ENCODE results near the gene NHSL1.

Gene NHSL1

DNA sequence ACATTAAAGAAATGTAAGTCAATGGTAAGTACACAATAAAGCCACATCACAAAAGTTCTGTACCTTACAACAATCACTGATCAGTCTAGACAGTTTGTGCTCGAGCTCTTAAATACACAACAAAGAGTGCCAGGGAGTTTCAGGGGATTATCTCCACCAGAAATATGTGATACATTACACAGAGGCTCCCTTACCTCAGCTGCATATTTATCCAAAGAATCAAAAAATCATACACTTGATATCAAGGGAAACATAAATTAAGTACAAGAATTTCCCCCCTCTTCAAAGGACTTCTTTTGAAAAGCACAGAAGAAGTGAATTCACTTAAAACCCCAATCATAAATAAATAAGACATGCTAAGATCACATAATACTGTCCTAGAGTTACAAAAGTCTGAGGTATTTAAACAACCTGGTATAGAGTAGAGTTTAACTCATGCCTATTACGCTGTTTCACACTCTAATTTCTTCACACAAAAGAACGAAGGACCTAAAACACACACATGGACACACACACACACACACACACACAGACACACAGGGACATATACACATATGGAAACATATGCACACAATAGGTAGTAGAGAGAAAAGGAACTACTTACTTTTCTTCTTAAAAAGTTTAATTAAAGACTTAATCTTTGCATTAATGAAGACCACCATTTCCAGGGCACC, 528 bp downstream of the NHSL1 start:
- no peak overlapping the region for H3K4me3 ChIP-seq (ENCODE audit: low read length)
- no peak overlapping the region for H3K27ac ChIP-seq (ENCODE audit: low read length)
- no peaks in the 10 kb centered on the region for H3K27me3 ChIP-seq (ENCODE audit: control insufficient read depth, insufficient read depth, low read length)
- no peak for DNase-seq (ENCODE audit: low read depth, low spot score)
- no peaks in the 10 kb centered on the region for H3K9me3 ChIP-seq (ENCODE audit: control insufficient read depth, insufficient read depth, low read length)
- no peaks in the 10 kb centered on the region for H3K36me3 ChIP-seq (ENCODE audit: control insufficient read depth, insufficient read depth, low read length)
- whole genome bisulfite sequencing (ENCODE audit: insufficient coverage, insufficient read length): no CpG with 5 or more reads among the region's 3 CpGs
- peaks cover 3% of the 10 kb centered on the region; the same call in 1 of the 2 replicates for H3K4me1 ChIP-seq (ENCODE audit: control insufficient read depth, insufficient read depth, low read length)

DNA sequence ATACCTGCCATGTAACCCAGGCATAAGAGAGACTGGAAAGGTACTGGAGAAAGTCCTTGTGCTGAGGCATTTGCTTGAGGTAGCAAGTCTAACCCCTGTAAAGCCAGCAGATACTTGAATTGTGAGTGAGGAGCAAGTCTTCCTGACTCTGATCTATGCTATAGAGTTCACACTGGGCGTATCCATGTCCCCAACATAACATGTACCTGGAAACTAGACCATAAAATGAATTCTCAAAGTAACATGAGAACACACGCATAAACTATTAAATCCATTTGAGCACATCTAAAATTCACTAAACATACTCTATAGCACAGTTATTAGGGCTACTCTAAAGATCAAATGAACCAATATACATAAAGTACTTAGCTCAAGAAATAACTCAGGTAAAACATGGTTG, 2.0 kb downstream of the NHSL1 start:
- no peak overlapping the region for H3K4me3 ChIP-seq (ENCODE audit: low read length)
- WGBS (ENCODE audit: insufficient coverage, insufficient read length): no CpG with 5 or more reads among the region's 2 CpGs

DNA sequence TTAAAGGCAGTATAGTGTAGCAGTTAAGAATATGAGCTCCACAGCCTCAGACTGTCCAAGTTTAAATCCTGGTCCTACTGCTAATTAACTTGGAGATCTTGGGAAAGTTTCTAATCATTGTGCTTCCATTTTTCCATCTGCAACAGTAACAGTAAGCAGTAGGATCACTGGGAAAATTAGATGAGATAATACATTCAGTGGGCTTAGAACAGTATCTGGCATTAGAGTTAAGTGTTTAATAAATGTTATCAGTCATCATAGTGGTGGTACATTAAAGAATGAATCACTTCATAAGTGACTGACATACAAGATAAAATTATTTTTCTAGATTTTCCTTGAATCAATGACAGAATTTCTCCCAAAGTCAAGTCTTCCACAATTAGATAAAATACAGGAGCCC, 5.0 kb downstream of the NHSL1 start:
- Histone ChIP-seq H3K4me3 (ENCODE audit: low read length) (no peak overlapping the region), H3K9me3 (ENCODE audit: control insufficient read depth, insufficient read depth, low read length) (no peaks in the 10 kb centered on the region), H3K27me3 (ENCODE audit: control insufficient read depth, insufficient read depth, low read length) (no peaks in the 10 kb centered on the region), H3K27ac (ENCODE audit: low read length) (no peak overlapping the region), H3K36me3 (ENCODE audit: control insufficient read depth, insufficient read depth, low read length) (no peaks in the 10 kb centered on the region), H3K4me1 (ENCODE audit: control insufficient read depth, insufficient read depth, low read length) (peaks cover 6% of the 10 kb centered on the region; the same call in 1 of the 2 replicates)
- DNase-seq (ENCODE audit: low read depth, low spot score): no peak

More for the DNA sequence above, 2.0 kb downstream of the NHSL1 start:
- Histone ChIP-seq H3K36me3 (ENCODE audit: control insufficient read depth, insufficient read depth, low read length) (no peaks in the 10 kb centered on the region), H3K27ac (ENCODE audit: low read length) (no peak overlapping the region), H3K9me3 (ENCODE audit: control insufficient read depth, insufficient read depth, low read length) (no peaks in the 10 kb centered on the region), H3K27me3 (ENCODE audit: control insufficient read depth, insufficient read depth, low read length) (no peaks in the 10 kb centered on the region), H3K4me1 (ENCODE audit: control insufficient read depth, insufficient read depth, low read length) (peaks cover 3% of the 10 kb centered on the region; the same call in 1 of the 2 replicates)
- no peak for DNase-seq (ENCODE audit: low read depth, low spot score)

DNA sequence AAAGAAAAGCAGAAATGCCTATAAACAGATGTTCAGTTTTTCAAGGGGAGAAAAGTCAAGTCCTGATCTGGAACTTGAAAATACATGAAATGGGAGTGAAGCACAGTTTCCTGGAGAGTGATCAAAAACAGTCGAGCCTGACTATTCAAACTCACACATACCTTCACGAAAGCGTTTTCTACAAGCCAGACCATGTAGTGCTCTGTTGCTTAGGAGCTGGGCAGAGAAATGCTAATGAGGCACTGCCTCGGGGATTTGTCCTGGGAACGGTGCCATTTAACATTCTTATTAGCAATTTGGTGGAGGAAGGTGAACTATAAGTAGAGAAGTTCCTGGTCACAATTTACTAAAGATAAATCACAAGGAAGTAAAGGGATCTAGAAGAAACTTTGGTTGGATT, 5.9 kb downstream of the NHSL1 start:
- WGBS (ENCODE audit: insufficient coverage, insufficient read length): no CpG with 5 or more reads among the region's 5 CpGs
- no peaks in the 10 kb centered on the region for H3K27me3 ChIP-seq (ENCODE audit: control insufficient read depth, insufficient read depth, low read length)
- no peaks in the 10 kb centered on the region for H3K9me3 ChIP-seq (ENCODE audit: control insufficient read depth, insufficient read depth, low read length)
- no peak overlapping the region for H3K27ac ChIP-seq (ENCODE audit: low read length)
- H3K4me3 ChIP-seq (ENCODE audit: low read length): no peak overlapping the region
- no peak for DNase-seq (ENCODE audit: low read depth, low spot score)
- H3K4me1 ChIP-seq (ENCODE audit: control insufficient read depth, insufficient read depth, low read length): peaks cover 6% of the 10 kb centered on the region; the same call in 1 of the 2 replicates
- no peaks in the 10 kb centered on the region for H3K36me3 ChIP-seq (ENCODE audit: control insufficient read depth, insufficient read depth, low read length)

DNA sequence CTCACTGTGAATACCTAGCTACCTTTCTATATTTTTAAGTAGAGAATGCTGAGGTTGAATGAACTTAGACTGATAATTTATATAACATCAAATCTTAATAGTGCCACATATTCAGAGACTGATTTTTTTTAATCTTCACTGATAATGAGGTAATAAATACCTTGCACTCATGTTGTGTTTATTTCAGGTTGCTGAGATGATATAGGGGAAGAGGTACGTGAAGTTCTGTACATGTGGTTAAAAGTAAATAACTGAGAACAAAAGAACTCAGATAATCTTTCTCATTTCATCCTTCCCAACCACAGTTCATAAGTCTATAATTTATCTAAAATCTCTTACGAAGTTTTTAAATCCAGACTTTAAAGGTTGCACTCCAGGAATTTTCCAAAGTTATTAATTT, 6.4 kb downstream of the NHSL1 start:
- no peaks in the 10 kb centered on the region for H3K36me3 ChIP-seq (ENCODE audit: control insufficient read depth, insufficient read depth, low read length)
- peaks cover 6% of the 10 kb centered on the region; the same call in 1 of the 2 replicates for H3K4me1 ChIP-seq (ENCODE audit: control insufficient read depth, insufficient read depth, low read length)
- no peak overlapping the region for H3K27ac ChIP-seq (ENCODE audit: low read length)
- no peaks in the 10 kb centered on the region for H3K9me3 ChIP-seq (ENCODE audit: control insufficient read depth, insufficient read depth, low read length)
- no peaks in the 10 kb centered on the region for H3K27me3 ChIP-seq (ENCODE audit: control insufficient read depth, insufficient read depth, low read length)
- WGBS (ENCODE audit: insufficient coverage, insufficient read length): no CpG with 5 or more reads among the region's 2 CpGs
- no peak for DNase-seq (ENCODE audit: low read depth, low spot score)
- no peak overlapping the region for H3K4me3 ChIP-seq (ENCODE audit: low read length)

DNA sequence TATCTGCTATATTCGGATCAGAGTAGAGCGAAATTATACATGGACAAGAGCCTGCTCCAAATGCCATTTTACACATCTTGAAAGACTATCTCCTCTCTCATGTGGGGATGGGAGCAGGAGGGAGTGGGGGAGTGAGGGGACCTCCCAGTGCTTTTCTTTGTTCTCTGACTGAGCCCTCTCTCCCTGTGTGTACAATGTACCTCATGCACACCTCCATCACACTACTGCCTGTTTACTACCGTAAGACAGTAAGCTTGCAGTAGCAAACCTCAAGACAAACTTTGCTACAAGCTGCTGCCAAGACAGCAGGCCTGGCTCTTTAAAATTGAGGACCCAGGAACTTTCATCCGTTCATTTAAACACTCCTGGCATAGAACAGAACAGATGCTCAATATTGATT, 7.2 kb downstream of the NHSL1 start:
- no CpG with 5 or more reads among the region's 4 CpGs for WGBS (ENCODE audit: insufficient coverage, insufficient read length)
- DNase-seq (ENCODE audit: low read depth, low spot score): no peak
- H3K27me3 ChIP-seq (ENCODE audit: control insufficient read depth, insufficient read depth, low read length): no peaks in the 10 kb centered on the region
- no peaks in the 10 kb centered on the region for H3K36me3 ChIP-seq (ENCODE audit: control insufficient read depth, insufficient read depth, low read length)
- no peak overlapping the region for H3K27ac ChIP-seq (ENCODE audit: low read length)
- peaks cover 4% of the 10 kb centered on the region; the same call in 1 of the 2 replicates for H3K4me1 ChIP-seq (ENCODE audit: control insufficient read depth, insufficient read depth, low read length)
- H3K9me3 ChIP-seq (ENCODE audit: control insufficient read depth, insufficient read depth, low read length): no peaks in the 10 kb centered on the region
- no peak overlapping the region for H3K4me3 ChIP-seq (ENCODE audit: low read length)

DNA sequence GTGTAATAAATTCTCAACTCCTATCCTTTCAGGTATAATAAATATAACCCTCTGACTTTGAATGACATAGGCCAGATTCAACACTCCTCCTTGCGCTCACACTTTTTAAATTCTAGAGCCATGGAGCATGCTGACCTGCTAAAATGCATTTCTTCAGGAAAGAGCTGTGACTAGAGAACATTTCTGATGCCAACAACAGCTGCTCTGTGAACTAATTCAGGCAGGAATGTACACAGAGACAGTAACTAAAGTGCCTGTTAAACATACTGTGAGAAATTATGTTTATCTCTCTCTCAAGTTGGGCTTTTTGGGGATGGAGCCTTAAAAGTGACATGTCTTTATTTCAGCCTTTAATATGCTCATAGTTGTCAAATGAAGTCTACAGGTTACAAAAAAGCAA, 8.3 kb downstream of the NHSL1 start:
- peaks cover 8% of the 10 kb centered on the region; the same call in 1 of the 2 replicates for H3K4me1 ChIP-seq (ENCODE audit: control insufficient read depth, insufficient read depth, low read length)
- no peak for DNase-seq (ENCODE audit: low read depth, low spot score)
- H3K4me3 ChIP-seq (ENCODE audit: low read length): no peak overlapping the region
- no peak overlapping the region for H3K27ac ChIP-seq (ENCODE audit: low read length)
- no peaks in the 10 kb centered on the region for H3K27me3 ChIP-seq (ENCODE audit: control insufficient read depth, insufficient read depth, low read length)
- H3K36me3 ChIP-seq (ENCODE audit: control insufficient read depth, insufficient read depth, low read length): no peaks in the 10 kb centered on the region
- WGBS (ENCODE audit: insufficient coverage, insufficient read length): no CpG with 5 or more reads among the region's 1 CpG
- no peaks in the 10 kb centered on the region for H3K9me3 ChIP-seq (ENCODE audit: control insufficient read depth, insufficient read depth, low read length)

DNA sequence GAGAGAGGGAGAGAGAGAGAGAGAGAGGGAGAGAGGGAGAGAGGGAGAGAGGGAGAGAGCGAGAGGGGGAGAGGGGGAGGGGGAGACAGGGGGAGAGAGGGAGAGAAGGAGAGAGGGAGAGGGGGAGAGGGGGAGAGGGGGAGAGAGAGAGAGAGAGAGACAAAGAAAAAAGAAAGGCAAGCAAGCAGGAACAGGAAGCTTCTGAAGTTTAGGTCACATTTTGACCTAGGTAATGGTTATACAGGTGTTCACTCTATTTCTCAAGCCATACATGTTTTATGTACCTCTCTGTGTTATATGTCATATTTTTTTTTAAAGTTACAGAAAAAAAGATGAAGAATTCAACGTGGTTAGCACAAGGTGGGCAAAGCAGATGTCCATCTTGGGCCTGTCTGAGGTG, 9.4 kb downstream of the NHSL1 start:
- no peaks in the 10 kb centered on the region for H3K27me3 ChIP-seq (ENCODE audit: control insufficient read depth, insufficient read depth, low read length)
- no peak overlapping the region for H3K27ac ChIP-seq (ENCODE audit: low read length)
- no peak overlapping the region for H3K4me3 ChIP-seq (ENCODE audit: low read length)
- no peaks in the 10 kb centered on the region for H3K36me3 ChIP-seq (ENCODE audit: control insufficient read depth, insufficient read depth, low read length)
- no CpG with 5 or more reads among the region's 2 CpGs for WGBS (ENCODE audit: insufficient coverage, insufficient read length)
- no peak for DNase-seq (ENCODE audit: low read depth, low spot score)
- no peaks in the 10 kb centered on the region for H3K9me3 ChIP-seq (ENCODE audit: control insufficient read depth, insufficient read depth, low read length)
- H3K4me1 ChIP-seq (ENCODE audit: control insufficient read depth, insufficient read depth, low read length): peaks cover 8% of the 10 kb centered on the region; the same call in 1 of the 2 replicates

DNA sequence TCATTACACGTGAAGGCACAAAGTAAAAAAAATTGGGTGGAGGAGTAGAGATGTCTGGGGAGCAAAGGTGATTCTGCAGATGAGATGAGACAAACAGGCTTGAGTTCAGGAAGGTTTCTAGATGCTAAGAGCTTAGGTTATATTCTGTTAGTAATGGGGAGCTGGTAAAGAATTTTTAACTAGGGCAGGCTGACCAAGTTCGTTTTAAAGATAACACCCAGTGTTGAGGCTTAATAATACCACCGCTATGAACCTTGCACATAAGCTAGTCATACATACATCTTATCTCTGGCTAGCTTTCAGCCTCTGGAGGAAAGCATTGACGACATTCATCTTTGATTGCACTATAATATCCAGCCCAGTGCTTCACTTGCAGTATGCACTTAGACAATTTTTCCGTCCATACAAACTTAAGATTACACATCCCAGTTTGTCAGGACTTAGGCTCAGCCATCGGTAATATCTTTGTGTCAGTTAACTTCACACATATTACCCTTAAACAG, 12.1 kb downstream of the NHSL1 start:
- H3K9me3 ChIP-seq (ENCODE audit: control insufficient read depth, insufficient read depth, low read length): no peaks in the 10 kb centered on the region
- no peak overlapping the region for H3K4me3 ChIP-seq (ENCODE audit: low read length)
- H3K36me3 ChIP-seq (ENCODE audit: control insufficient read depth, insufficient read depth, low read length): no peaks in the 10 kb centered on the region
- WGBS (ENCODE audit: insufficient coverage, insufficient read length): no CpG with 5 or more reads among the region's 6 CpGs
- no peaks in the 10 kb centered on the region for H3K27me3 ChIP-seq (ENCODE audit: control insufficient read depth, insufficient read depth, low read length)
- H3K4me1 ChIP-seq (ENCODE audit: control insufficient read depth, insufficient read depth, low read length): peaks cover 7% of the 10 kb centered on the region; the same call in 1 of the 2 replicates
- no peak overlapping the region for H3K27ac ChIP-seq (ENCODE audit: low read length)
- DNase-seq (ENCODE audit: low read depth, low spot score): no peak

DNA sequence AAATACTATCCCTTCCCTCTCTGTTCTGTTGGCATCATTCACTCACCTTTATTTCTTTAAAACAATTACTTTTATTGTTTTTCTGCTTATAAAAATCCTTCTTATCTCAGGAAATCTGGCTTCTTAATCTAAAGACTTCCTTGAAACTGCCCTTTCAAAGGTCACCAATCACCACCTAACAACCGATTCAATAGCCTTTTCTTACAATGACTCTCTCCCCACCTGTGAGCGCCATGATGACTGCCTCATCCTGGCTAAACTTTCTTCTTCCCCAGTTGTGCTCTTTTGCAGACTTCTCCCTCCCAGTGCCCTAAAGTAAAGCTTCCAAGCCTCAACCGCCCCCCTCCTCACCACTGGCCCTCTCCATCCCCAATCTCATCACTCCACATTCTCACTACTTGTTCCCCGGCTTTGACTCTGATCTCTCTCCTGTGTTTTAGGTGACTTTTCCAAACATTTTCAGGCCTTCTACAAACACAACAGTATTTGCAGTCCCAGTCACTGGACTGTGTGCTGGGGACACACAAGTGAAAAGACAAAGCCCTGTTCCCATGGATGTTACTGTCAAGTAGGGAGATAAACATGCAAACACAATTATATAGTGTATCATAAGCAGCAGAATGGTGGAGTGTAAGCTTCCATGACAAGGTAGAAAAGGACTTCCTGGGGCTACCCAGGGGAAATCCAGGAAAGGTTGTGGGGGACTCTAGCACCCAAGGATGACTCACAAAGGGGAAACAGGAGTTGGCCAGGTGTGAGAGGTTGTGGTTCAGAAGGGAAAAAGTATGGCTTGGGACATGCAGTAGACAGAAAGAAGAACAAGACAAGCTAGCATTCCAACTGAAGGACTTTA, 12.8 kb downstream of the NHSL1 start:
- no peak overlapping the region for H3K4me3 ChIP-seq (ENCODE audit: low read length)
- WGBS (ENCODE audit: insufficient coverage, insufficient read length): no CpG with 5 or more reads among the region's 4 CpGs
- peaks cover 6% of the 10 kb centered on the region; the same call in 1 of the 2 replicates for H3K4me1 ChIP-seq (ENCODE audit: control insufficient read depth, insufficient read depth, low read length)
- H3K27ac ChIP-seq (ENCODE audit: low read length): no peak overlapping the region
- DNase-seq (ENCODE audit: low read depth, low spot score): no peak
- no peaks in the 10 kb centered on the region for H3K27me3 ChIP-seq (ENCODE audit: control insufficient read depth, insufficient read depth, low read length)
- no peaks in the 10 kb centered on the region for H3K9me3 ChIP-seq (ENCODE audit: control insufficient read depth, insufficient read depth, low read length)
- H3K36me3 ChIP-seq (ENCODE audit: control insufficient read depth, insufficient read depth, low read length): no peaks in the 10 kb centered on the region

All from iPS DF 6.9 (cell line).